RWPE1 (cell line): Measurements from ENCODE around the gene CRTC3.
"Not testable (repeated sequence)": the region's sequence is repeated elsewhere in the genome, so short reads cannot be mapped to it uniquely, and the experiment has no call there.

ENCODE experiments used
- CTCF ChIA-PET: fragments of 350-600 bp; sonication (Branson Sonifier 250); formaldehyde crosslinking; extraction: SDS; loops from one replicate; lab custom pipeline; 2021; lab: Yijun Ruan, JAX
- POLR2A ChIA-PET: fragments of 400-600 bp; formaldehyde crosslinking; extraction: SDS; loops from one replicate; lab custom pipeline; 2020; ENCODE audit warnings: antibody characterized with exemption; ENCODE audit not compliant: low non-redundant PET; lab: Yijun Ruan, JAX
- DNase-seq: peaks from one replicate; pipeline ENCODE4 v3.0.0; 2012; ENCODE audit warnings: low spot score
- H3K27ac ChIP-seq: fragments of 450-650 bp; 2 replicates; pipeline ENCODE4 v1.5.1; 2017
- CTCF ChIP-seq: fragments of 450-650 bp; conservative IDR thresholded peaks from 2 replicates; pipeline ENCODE4 v1.5.1; 2017; ENCODE audit warnings: low read depth, mild to moderate bottlenecking

Gene CRTC3

GRCh38 chr15:90683876-90684275 lies 154.2 kb downstream of the CRTC3 start:
- POLR2A ChIA-PET, result no interaction called here
- DNase-seq, result no peak
- H3K27ac ChIP-seq, result no peak overlapping the region
- TF ChIP-seq CTCF, result no peak
- CTCF ChIA-PET, result no interaction called here

DNA sequence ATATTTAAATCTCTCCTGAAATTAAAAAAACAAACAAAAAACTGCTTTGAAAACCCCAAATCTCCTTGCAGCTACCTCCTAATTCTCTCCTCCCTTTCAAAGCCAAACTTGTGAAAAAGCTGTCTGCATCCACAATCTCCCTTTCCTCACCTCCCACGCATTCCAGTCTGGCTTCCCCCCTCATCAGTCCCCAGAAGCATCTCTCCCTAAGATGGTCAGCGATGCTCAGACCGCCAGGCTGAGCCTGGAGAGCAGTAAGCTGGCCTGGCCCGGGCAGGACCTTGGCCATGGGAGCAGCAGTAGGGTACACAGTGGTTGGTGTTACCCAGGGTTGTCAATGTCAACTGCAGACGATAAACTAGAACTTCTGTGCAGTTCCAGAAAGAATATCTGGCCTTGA lies 154.6 kb downstream of the CRTC3 start:
- CTCF ChIA-PET, result no interaction called here
- POLR2A ChIA-PET, result no interaction called here
- no peak for DNase-seq
- TF ChIP-seq CTCF, result no peak
- no peak overlapping the region for H3K27ac ChIP-seq

DNA sequence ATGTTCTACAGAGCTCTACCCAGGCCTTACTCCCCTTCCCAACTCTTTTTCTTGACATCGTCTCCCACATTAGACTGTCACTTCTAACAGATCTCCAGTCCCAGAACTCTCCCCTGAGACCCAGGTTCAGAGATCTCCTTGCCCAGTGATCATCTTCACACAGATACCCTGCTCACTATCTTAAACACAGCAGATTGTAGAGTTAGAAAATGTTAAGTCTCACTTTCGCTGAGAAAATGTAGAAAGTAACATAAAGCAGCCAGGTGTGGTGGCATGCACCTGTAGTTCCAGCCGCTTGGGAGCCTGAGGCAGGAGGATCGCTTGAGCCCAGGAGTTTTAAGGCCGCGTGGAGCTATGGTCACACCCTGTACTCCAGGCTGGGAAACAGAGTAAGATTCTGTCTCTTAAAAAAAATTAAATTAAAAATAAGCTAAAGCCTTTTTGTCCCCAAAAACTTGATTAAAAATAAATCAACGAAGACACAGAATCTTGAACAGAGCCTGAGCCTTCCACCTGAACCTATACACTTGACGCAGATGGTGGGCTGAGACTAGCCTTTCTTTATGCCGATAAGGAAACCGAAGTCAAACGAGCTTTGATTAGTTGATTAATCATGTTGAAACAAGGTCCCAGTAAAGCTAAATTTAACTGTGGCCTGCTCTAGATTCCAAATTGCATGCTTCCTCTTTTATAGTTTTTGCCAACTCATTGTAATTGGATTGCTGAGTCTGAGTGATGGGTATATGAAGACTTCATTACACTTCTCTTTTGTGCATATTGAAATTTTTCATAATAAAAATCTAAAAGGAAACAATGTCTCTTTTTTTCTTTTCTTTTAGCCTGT lies 156.1 kb downstream of the CRTC3 start:
- CTCF ChIA-PET, result interaction anchor here (0.5 to 0.6 kb wide), 2 partner anchors 8 to 134 kb away, joined by 4 read pairs; no protein-coding TSS in a partner anchor
- POLR2A ChIA-PET, result no interaction called here
- TF ChIP-seq CTCF, result no peak
- H3K27ac ChIP-seq, result no peak overlapping the region
- DNase-seq, result no peak

GRCh38 chr15:90686435-90687218 lies 156.9 kb downstream of the CRTC3 start:
- no peak overlapping the region for H3K27ac ChIP-seq
- no peak for DNase-seq
- POLR2A ChIA-PET, result no interaction called here
- no peak for TF ChIP-seq CTCF
- CTCF ChIA-PET, result interaction anchor here (0.7 kb wide), 1 partner anchor 21 kb away, joined by 3 read pairs; no protein-coding TSS in a partner anchor

GRCh38 chr15:90689326-90689961 lies 159.7 kb downstream of the CRTC3 start:
- POLR2A ChIA-PET, DNase-seq, H3K27ac ChIP-seq: not testable (repeated sequence)
- CTCF ChIA-PET, result interaction anchor here (0.6 to 0.9 kb wide), 3 partner anchors 13 to 96 kb away, joined by 3 to 5 read pairs (median 3); no protein-coding TSS in a partner anchor

DNA sequence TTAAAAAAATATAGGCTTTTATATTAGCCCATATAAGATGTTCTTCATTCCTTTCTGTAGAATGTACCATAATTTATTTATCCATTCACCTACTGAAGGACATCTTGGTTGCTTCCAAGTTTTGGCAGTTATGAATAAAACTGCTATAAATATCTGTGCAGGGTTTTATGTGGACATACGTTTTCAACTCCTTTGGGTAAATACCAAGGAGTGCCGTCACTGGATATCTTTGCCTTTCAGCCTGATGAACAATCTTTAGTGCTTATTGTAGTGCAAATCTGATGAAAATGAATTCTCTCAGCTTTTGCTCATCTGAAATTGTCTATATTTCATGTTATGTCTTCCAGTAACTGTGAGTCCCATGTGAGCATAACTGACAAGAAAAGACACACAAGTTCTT lies 160.9 kb downstream of the CRTC3 start:
- no peak for DNase-seq
- TF ChIP-seq CTCF, result no peak
- ChIA-PET CTCF (no interaction called here), POLR2A (no interaction called here)
- H3K27ac ChIP-seq, result no peak overlapping the region
